ENCODE results near the gene RPTOR. TPM values are rescaled to one million over a fixed set of nuclear protein-coding genes. Genes with fewer than 3 reads are reported as not detected.

The RPTOR gene
- total RNA-seq, 6 experiments from 2014 or later = 34.4 to 39.2 (median 35.5) TPM

GRCh38 chr17:80708480-80708879 lies 163.8 kb downstream of the RPTOR start:
- H3K4me1 Mint-ChIP-seq (ENCODE audit: low read depth) = peaks cover 31% of the 10 kb centered on the region
- no peak overlapping the region for H3K4me3 Mint-ChIP-seq
- no peak for TF ChIP-seq CTCF (IDR thresholded peaks at IDR 0.05)
- H3K9me3 Mint-ChIP-seq = no peaks in the 10 kb centered on the region
- no peak overlapping the region for H3K27ac Mint-ChIP-seq
- peaks cover 14% of the 10 kb centered on the region; the same call in 1 of the 2 replicates for H3K36me3 Mint-ChIP-seq (ENCODE audit: low read depth)
- DNase-seq = no peak
- H3K27me3 Mint-ChIP-seq (ENCODE audit: insufficient read depth) = no peaks in the 10 kb centered on the region; the same call in 1 of the 2 replicates

DNA sequence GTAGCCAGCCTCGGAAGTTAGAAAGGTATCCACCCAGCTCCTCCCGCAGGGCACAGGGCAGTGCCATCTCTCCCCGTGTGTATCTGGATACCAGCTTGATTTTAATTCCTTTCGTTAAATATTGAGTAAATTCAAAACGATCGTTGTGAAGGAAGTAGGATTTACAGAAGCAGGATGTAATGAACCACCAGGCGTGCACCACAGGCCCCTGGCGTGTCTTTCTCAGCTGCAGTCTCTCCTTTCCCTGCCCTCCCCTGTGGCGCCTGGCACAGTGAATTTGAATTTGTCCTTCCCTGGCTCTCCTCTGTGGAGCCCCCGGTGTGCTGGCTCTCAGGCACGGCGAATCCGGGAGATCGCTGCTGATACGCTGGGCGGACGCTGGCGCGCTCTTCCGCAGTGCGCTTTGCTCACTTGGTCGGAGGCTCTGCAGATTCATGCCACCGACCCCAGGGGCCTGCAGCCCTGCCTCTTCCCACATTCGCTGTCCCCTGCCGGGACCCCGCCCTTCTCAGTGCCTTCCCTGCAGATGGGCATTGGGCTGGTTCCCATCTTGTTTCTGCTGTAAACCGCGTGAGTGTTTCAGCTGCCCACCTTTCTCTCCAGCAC lies 164.6 kb downstream of the RPTOR start:
- Mint-ChIP-seq H3K9me3 (no peaks in the 10 kb centered on the region), H3K36me3 (ENCODE audit: low read depth) (peaks cover 16% of the 10 kb centered on the region; the same call in 1 of the 2 replicates), H3K4me1 (ENCODE audit: low read depth) (peaks cover 26% of the 10 kb centered on the region), H3K4me3 (no peak overlapping the region), H3K27me3 (ENCODE audit: insufficient read depth) (no peaks in the 10 kb centered on the region), H3K27ac (no peak overlapping the region)
- TF ChIP-seq CTCF (IDR thresholded peaks at IDR 0.05) = no peak
- DNase-seq = no peak

- Mint-ChIP-seq H3K9me3 (no peaks in the 10 kb centered on the region), H3K4me3 (no peak overlapping the region), H3K4me1 (ENCODE audit: low read depth) (peaks cover 11% of the 10 kb centered on the region), H3K27me3 (ENCODE audit: insufficient read depth) (no peaks in the 10 kb centered on the region), H3K36me3 (ENCODE audit: low read depth) (peaks cover 16% of the 10 kb centered on the region; the same call in 1 of the 2 replicates), H3K27ac (no peak overlapping the region)
- no peak for DNase-seq
- TF ChIP-seq CTCF (IDR thresholded peaks at IDR 0.05) = no peak
Observed at GRCh38 chr17:80710714-80711302, 166.2 kb downstream of the RPTOR start.

- TF ChIP-seq CTCF (IDR thresholded peaks at IDR 0.05) = no peak
- H3K27me3 Mint-ChIP-seq (ENCODE audit: insufficient read depth) = no peaks in the 10 kb centered on the region; the same call in 1 of the 2 replicates
- H3K9me3 Mint-ChIP-seq = no peaks in the 10 kb centered on the region
- H3K27ac Mint-ChIP-seq = no peak overlapping the region
- H3K4me1 Mint-ChIP-seq (ENCODE audit: low read depth) = peaks cover 8% of the 10 kb centered on the region
- no peak for DNase-seq
- no peak overlapping the region for H3K4me3 Mint-ChIP-seq
- H3K36me3 Mint-ChIP-seq (ENCODE audit: low read depth) = peaks cover 16% of the 10 kb centered on the region; the same call in 1 of the 2 replicates
Observed at GRCh38 chr17:80712089-80712488, 167.5 kb downstream of the RPTOR start.

GRCh38 chr17:80712606-80713005 lies 168.0 kb downstream of the RPTOR start:
- no peak for TF ChIP-seq CTCF (IDR thresholded peaks at IDR 0.05)
- Mint-ChIP-seq H3K4me3 (no peak overlapping the region), H3K36me3 (ENCODE audit: low read depth) (peaks cover 16% of the 10 kb centered on the region; the same call in 1 of the 2 replicates), H3K27ac (no peak overlapping the region), H3K4me1 (ENCODE audit: low read depth) (peaks cover 13% of the 10 kb centered on the region), H3K9me3 (no peaks in the 10 kb centered on the region), H3K27me3 (ENCODE audit: insufficient read depth) (no peaks in the 10 kb centered on the region; the same call in 1 of the 2 replicates)
- no peak for DNase-seq

All from HFFc6 (cell line).